Panc1 (cell line): ENCODE data around the gene GPN3.

Source experiments
- POLR2AphosphoS5 ChIP-seq: IDR thresholded peaks from 2 replicates; pipeline ENCODE4 v1.6.1; 2012; ENCODE audit warnings: mild to moderate bottlenecking, low read depth, low read length, moderate library complexity
- REST ChIP-seq, 2 experiments: IDR thresholded peaks; 2 replicates each; pipeline ENCODE4 v1.6.1; 2011 to 2012; ENCODE audit warnings: low read depth in 2 of 2, control low read depth in 1 of 2, low read length in 1 of 2, mild to moderate bottlenecking in 1 of 2, moderate library complexity in 1 of 2; ENCODE audit not compliant: insufficient read depth in 1 of 2
- SIN3A ChIP-seq: IDR thresholded peaks from 2 replicates; pipeline ENCODE4 v1.6.1; 2012; ENCODE audit warnings: low read depth, mild to moderate bottlenecking, low read length, moderate library complexity, borderline replicate concordance; ENCODE audit not compliant: insufficient read depth
- TCF7L2 ChIP-seq: IDR thresholded peaks from 2 replicates; pipeline ENCODE4 v1.6.1; 2011; ENCODE audit warnings: mild to moderate bottlenecking, low read depth, low read length, inconsistent platforms
- TF ChIP-seq, protein P1 (sequence below): fragments of 450-650 bp; IDR thresholded peaks from 2 replicates; pipeline ENCODE4 v1.5.1; 2017; ENCODE audit warnings: mild to moderate bottlenecking

DNA sequence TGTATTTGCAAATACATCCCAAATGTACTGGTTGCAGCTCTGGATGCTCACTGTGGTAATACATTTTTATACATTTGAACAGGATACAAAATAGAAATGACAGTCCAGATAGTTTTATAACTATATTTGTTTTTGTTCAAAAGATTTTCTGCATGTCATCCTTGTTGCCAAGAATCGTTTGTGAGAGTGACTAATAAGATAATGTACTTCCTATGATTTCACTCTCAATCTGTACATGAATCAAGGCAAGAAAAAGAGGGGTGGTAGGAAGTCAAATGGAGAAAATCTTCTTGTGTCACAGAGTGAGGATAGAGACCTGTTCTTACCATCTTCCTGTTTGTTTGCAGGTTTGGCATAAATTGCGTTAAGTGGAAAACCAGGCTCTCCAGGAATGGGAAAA, 31.8 kb downstream of the GPN3 start:
- TF ChIP-seq REST (IDR thresholded peaks at IDR 0.05; ENCODE audit: insufficient read depth in 1 of 2, low read depth in 2 of 2, low read length in 1 of 2) (no peak), POLR2AphosphoS5 (no peak), TCF7L2 (no peak), SIN3A (no peak)
- TF ChIP-seq, protein P1, sequence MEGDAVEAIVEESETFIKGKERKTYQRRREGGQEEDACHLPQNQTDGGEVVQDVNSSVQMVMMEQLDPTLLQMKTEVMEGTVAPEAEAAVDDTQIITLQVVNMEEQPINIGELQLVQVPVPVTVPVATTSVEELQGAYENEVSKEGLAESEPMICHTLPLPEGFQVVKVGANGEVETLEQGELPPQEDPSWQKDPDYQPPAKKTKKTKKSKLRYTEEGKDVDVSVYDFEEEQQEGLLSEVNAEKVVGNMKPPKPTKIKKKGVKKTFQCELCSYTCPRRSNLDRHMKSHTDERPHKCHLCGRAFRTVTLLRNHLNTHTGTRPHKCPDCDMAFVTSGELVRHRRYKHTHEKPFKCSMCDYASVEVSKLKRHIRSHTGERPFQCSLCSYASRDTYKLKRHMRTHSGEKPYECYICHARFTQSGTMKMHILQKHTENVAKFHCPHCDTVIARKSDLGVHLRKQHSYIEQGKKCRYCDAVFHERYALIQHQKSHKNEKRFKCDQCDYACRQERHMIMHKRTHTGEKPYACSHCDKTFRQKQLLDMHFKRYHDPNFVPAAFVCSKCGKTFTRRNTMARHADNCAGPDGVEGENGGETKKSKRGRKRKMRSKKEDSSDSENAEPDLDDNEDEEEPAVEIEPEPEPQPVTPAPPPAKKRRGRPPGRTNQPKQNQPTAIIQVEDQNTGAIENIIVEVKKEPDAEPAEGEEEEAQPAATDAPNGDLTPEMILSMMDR: no peak
